Tibial nerve (tissue), 4 donors: ENCODE data around the gene UBASH3B.

ENCODE experiments used
- CTCF ChIP-seq, 5 experiments: fragments of 200-600 bp in 3 of 5; fragments of 450-650 bp in 2 of 5; sonication (generic) in 3 of 5; IDR thresholded peaks; one replicate each; pipeline ENCODE4 v1.5.1; 2016 to 2019; ENCODE audit warnings: antibody characterized with exemption in 5 of 5, mild to moderate bottlenecking in 3 of 5, moderate library complexity in 2 of 5
- EP300 ChIP-seq, 2 donors: sonication (generic); formaldehyde crosslinking; IDR thresholded peaks; one replicate each; pipeline ENCODE4 v1.6.1; 2017; ENCODE audit warnings: antibody characterized with exemption in 2 of 2, mild to moderate bottlenecking in 1 of 2
- POLR2A ChIP-seq, 2 donors: fragments of 450-650 bp; IDR thresholded peaks; one replicate each; pipeline ENCODE4 v1.6.1; 2017; ENCODE audit warnings: antibody characterized with exemption in 2 of 2, mild to moderate bottlenecking in 2 of 2, moderate library complexity in 2 of 2

- no peak for TF ChIP-seq CTCF (IDR thresholded peaks at IDR 0.05)
- no peak for TF ChIP-seq POLR2A (IDR thresholded peaks at IDR 0.05)
- TF ChIP-seq EP300 (IDR thresholded peaks at IDR 0.05), result no peak
These were observed 91.2 kb downstream of the UBASH3B start for GRCh38 chr11:122746611-122747244.
